GM12891 (cell line): ENCODE measurements around the gene GFAP.

Experiments
- POLR2A ChIP-seq: IDR thresholded peaks from 2 replicates; pipeline ENCODE4 v1.6.1; 2011; ENCODE audit warnings: low read depth, low read length, control low read depth
- POLR2AphosphoS5 ChIP-seq: IDR thresholded peaks from 2 replicates; pipeline ENCODE4 v1.6.1; 2011; ENCODE audit warnings: low read depth, low read length, control low read depth

GRCh38 chr17:44914148-44914547 lies 1.2 kb downstream of the GFAP start:
- TF ChIP-seq POLR2A = no peak
- TF ChIP-seq POLR2AphosphoS5 = no peak
